Liver (tissue), 3 donors: Measurements from ENCODE around the gene TRIM23.

Experiments used
- ATF3 ChIP-seq: IDR thresholded peaks from 2 replicates; pipeline ENCODE4 v1.6.1; 2016; ENCODE audit warnings: antibody characterized with exemption
- CTCF ChIP-seq: fragments of 150-350 bp; IDR thresholded peaks from 2 replicates; pipeline ENCODE4 v1.5.1; 2017; ENCODE audit warnings: improper control_type of control experiment, low read depth, low read length; ENCODE audit not compliant: missing input control
- EGR1 ChIP-seq, 2 donors: IDR thresholded peaks; 2 replicates each; pipeline ENCODE4 v1.6.1; 2016 to 2018; ENCODE audit warnings: antibody characterized with exemption in 2 of 2, low read depth in 2 of 2
- FOXA2 ChIP-seq: IDR thresholded peaks from 2 replicates; pipeline ENCODE4 v1.6.1; 2016; ENCODE audit warnings: antibody characterized with exemption
- GABPA ChIP-seq, 2 donors: IDR thresholded peaks in 1 of 2; conservative IDR thresholded peaks in 1 of 2; 2 replicates each; pipeline ENCODE4 v1.6.1; 2016; ENCODE audit warnings: antibody characterized with exemption in 2 of 2, mild to moderate bottlenecking in 1 of 2, moderate library complexity in 1 of 2
- JUND ChIP-seq, 2 donors: IDR thresholded peaks; 2 replicates each; pipeline ENCODE4 v1.6.1; 2016; ENCODE audit warnings: antibody characterized with exemption in 2 of 2
- MAX ChIP-seq: IDR thresholded peaks from 2 replicates; pipeline ENCODE4 v1.6.1; 2016; ENCODE audit warnings: antibody characterized with exemption
- RAD21 ChIP-seq, 2 donors: IDR thresholded peaks; 2 replicates each; pipeline ENCODE4 v1.6.1; 2016; ENCODE audit warnings: antibody characterized with exemption in 2 of 2, mild to moderate bottlenecking in 2 of 2
- RXRA ChIP-seq, 2 donors: IDR thresholded peaks; 2 replicates each; pipeline ENCODE4 v1.6.1; 2017 to 2018; ENCODE audit warnings: antibody characterized with exemption in 2 of 2, mild to moderate bottlenecking in 1 of 2
- SP1 ChIP-seq: IDR thresholded peaks from 2 replicates; pipeline ENCODE4 v1.6.1; 2018; ENCODE audit warnings: antibody characterized with exemption, mild to moderate bottlenecking
- TAF1 ChIP-seq: conservative IDR thresholded peaks from 2 replicates; pipeline ENCODE4 v1.6.1; 2016; ENCODE audit warnings: antibody characterized with exemption, mild to moderate bottlenecking
- YY1 ChIP-seq: IDR thresholded peaks from 2 replicates; pipeline ENCODE4 v1.6.1; 2016; ENCODE audit warnings: antibody characterized with exemption, mild to moderate bottlenecking
- ZBTB33 ChIP-seq: IDR thresholded peaks from 2 replicates; pipeline ENCODE4 v1.6.1; 2016; ENCODE audit warnings: antibody characterized with exemption
- donor health status: healthy.
- donor health status: healthy.

- TF ChIP-seq RXRA (IDR thresholded peaks at IDR 0.05) (no peak), CTCF (no peak), MAX (no peak), EGR1 (IDR thresholded peaks at IDR 0.05; ENCODE audit: low read depth in 2 of 2) (no peak), RAD21 (IDR thresholded peaks at IDR 0.05) (no peak), ZBTB33 (no peak), GABPA (IDR thresholded peaks at IDR 0.05 in 1 of 2, conservative IDR thresholded peaks at IDR 0.05 in 1 of 2) (no peak), YY1 (no peak), JUND (IDR thresholded peaks at IDR 0.05) (no peak), FOXA2 (no peak), TAF1 (no peak), ATF3 (no peak), SP1 (peak; percentile 12)
These were observed 12.6 kb downstream of the TRIM23 start for GRCh38 chr5:65611524-65611923.
